Activated naive CD8-positive, alpha-beta T cell treated with anti-CD3 and anti-CD28 coated beads, Interleukin-2, amount 50 U/mL, for 24 hours (primary cell): ENCODE measurements around the gene CHCHD4.
"Not testable (repeated sequence)": the region's sequence is repeated elsewhere in the genome, so short reads cannot be mapped to it uniquely, and the experiment has no call there.

Experiments
- ATAC-seq: fragments of 150-1000 bp; cut with Tn5 transposase; one replicate; pipeline ENCODE4 v1.10.0; 2021
- DNase-seq: peaks from one replicate; pipeline ENCODE4 v3.0.0; 2021
- H3K27ac Mint-ChIP-seq: one replicate; pipeline ENCODE4 v1.8.0; 2021; ENCODE audit warnings: mild to moderate bottlenecking, mixed read lengths
- H3K27me3 Mint-ChIP-seq: one replicate; pipeline ENCODE4 v1.8.0; 2021; ENCODE audit warnings: mixed read lengths
- H3K36me3 Mint-ChIP-seq: one replicate; pipeline ENCODE4 v1.8.0; 2021; ENCODE audit warnings: low read depth, mixed read lengths
- H3K4me1 Mint-ChIP-seq: one replicate; pipeline ENCODE4 v1.8.0; 2021; ENCODE audit warnings: mixed read lengths
- H3K4me3 Mint-ChIP-seq: one replicate; pipeline ENCODE4 v1.8.0; 2021; ENCODE audit warnings: mild to moderate bottlenecking, moderate library complexity, mixed read lengths
- H3K9me3 Mint-ChIP-seq: one replicate; pipeline ENCODE4 v1.8.0; 2021; ENCODE audit warnings: mixed read lengths

The CHCHD4 gene

GRCh38 chr3:14123308-14124222 is 1.1 kb downstream of the CHCHD4 start:
- H3K27me3 Mint-ChIP-seq: no peaks in the 10 kb centered on the region
- peaks cover 64% of the 10 kb centered on the region for H3K4me1 Mint-ChIP-seq
- peaks cover 46% of the 10 kb centered on the region for H3K36me3 Mint-ChIP-seq
- H3K4me3 Mint-ChIP-seq: peak overlapping the region; percentile 94
- DNase-seq (no peak), ATAC-seq (no peak)
- peak overlapping the region; percentile 93 for H3K27ac Mint-ChIP-seq
- H3K9me3 Mint-ChIP-seq: no peaks in the 10 kb centered on the region

- peaks cover 39% of the 10 kb centered on the region for H3K36me3 Mint-ChIP-seq
- H3K27me3 Mint-ChIP-seq: no peaks in the 10 kb centered on the region
- peaks cover 51% of the 10 kb centered on the region for H3K4me1 Mint-ChIP-seq
- peak overlapping the region; percentile 67 for H3K27ac Mint-ChIP-seq
- no peak for ATAC-seq
- H3K4me3 Mint-ChIP-seq: peak overlapping the region; percentile 94
- DNase-seq: no peak
- no peaks in the 10 kb centered on the region for H3K9me3 Mint-ChIP-seq
Observed at GRCh38 chr3:14122301-14122700, 2.4 kb downstream of the CHCHD4 start.

- H3K9me3 Mint-ChIP-seq: no peaks in the 10 kb centered on the region
- peaks cover 39% of the 10 kb centered on the region for H3K36me3 Mint-ChIP-seq
- H3K4me1 Mint-ChIP-seq: peaks cover 48% of the 10 kb centered on the region
- DNase-seq: no peak
- no peaks in the 10 kb centered on the region for H3K27me3 Mint-ChIP-seq
- ATAC-seq: no peak
- no peak overlapping the region for H3K27ac Mint-ChIP-seq
- peak overlapping the region; percentile 94 for H3K4me3 Mint-ChIP-seq
Observed at GRCh38 chr3:14121859-14122258, 2.8 kb downstream of the CHCHD4 start.

- Mint-ChIP-seq H3K36me3 (peaks cover 41% of the 10 kb centered on the region), H3K4me1 (peaks cover 39% of the 10 kb centered on the region)
- DNase-seq, H3K27ac Mint-ChIP-seq, H3K9me3 Mint-ChIP-seq, H3K4me3 Mint-ChIP-seq, H3K27me3 Mint-ChIP-seq, ATAC-seq: not testable (repeated sequence)
Observed at GRCh38 chr3:14120921-14121448, 3.7 kb downstream of the CHCHD4 start.

- ATAC-seq (no peak), DNase-seq (no peak)
- H3K9me3 Mint-ChIP-seq: no peaks in the 10 kb centered on the region
- H3K27ac Mint-ChIP-seq: no peak overlapping the region
- no peaks in the 10 kb centered on the region for H3K27me3 Mint-ChIP-seq
- peaks cover 40% of the 10 kb centered on the region for H3K36me3 Mint-ChIP-seq
- peaks cover 36% of the 10 kb centered on the region for H3K4me1 Mint-ChIP-seq
- no peak overlapping the region for H3K4me3 Mint-ChIP-seq
Observed at GRCh38 chr3:14120111-14120920, 4.4 kb downstream of the CHCHD4 start.

GRCh38 chr3:14119651-14120050 is 5.0 kb downstream of the CHCHD4 start:
- H3K27ac Mint-ChIP-seq: no peak overlapping the region

GRCh38 chr3:14118400-14119381 is 6.0 kb downstream of the CHCHD4 start:
- Mint-ChIP-seq H3K27ac (no peak overlapping the region), H3K36me3 (peaks cover 42% of the 10 kb centered on the region), H3K9me3 (no peaks in the 10 kb centered on the region), H3K4me1 (peaks cover 32% of the 10 kb centered on the region), H3K27me3 (no peaks in the 10 kb centered on the region), H3K4me3 (no peak overlapping the region)
- DNase-seq (no peak), ATAC-seq (no peak)

More at GRCh38 chr3:14119651-14120050, 5.0 kb downstream of the CHCHD4 start:
- no peaks in the 10 kb centered on the region for H3K27me3 Mint-ChIP-seq
- no peaks in the 10 kb centered on the region for H3K9me3 Mint-ChIP-seq
- no peak for ATAC-seq
- H3K36me3 Mint-ChIP-seq: peaks cover 39% of the 10 kb centered on the region
- H3K4me1 Mint-ChIP-seq: peaks cover 34% of the 10 kb centered on the region
- no peak for DNase-seq
- H3K4me3 Mint-ChIP-seq: no peak overlapping the region

- DNase-seq (no peak), ATAC-seq (no peak)
- peaks cover 22% of the 10 kb centered on the region for H3K4me1 Mint-ChIP-seq
- no peak overlapping the region for H3K27ac Mint-ChIP-seq
- no peaks in the 10 kb centered on the region for H3K27me3 Mint-ChIP-seq
- H3K36me3 Mint-ChIP-seq: peaks cover 49% of the 10 kb centered on the region
- no peak overlapping the region for H3K4me3 Mint-ChIP-seq
- H3K9me3 Mint-ChIP-seq: no peaks in the 10 kb centered on the region
Observed at GRCh38 chr3:14117468-14118399, 6.9 kb downstream of the CHCHD4 start.

- no peak for DNase-seq
- Mint-ChIP-seq H3K36me3 (peaks cover 42% of the 10 kb centered on the region), H3K4me3 (no peak overlapping the region), H3K27me3 (no peaks in the 10 kb centered on the region), H3K27ac (no peak overlapping the region), H3K4me1 (no peaks in the 10 kb centered on the region), H3K9me3 (no peaks in the 10 kb centered on the region)
- no peak for ATAC-seq
Observed at GRCh38 chr3:14113965-14114635, 10.6 kb downstream of the CHCHD4 start.

GRCh38 chr3:14110699-14111098 is 14.0 kb downstream of the CHCHD4 start:
- Mint-ChIP-seq H3K4me1 (no peaks in the 10 kb centered on the region), H3K27me3 (no peaks in the 10 kb centered on the region), H3K9me3 (no peaks in the 10 kb centered on the region), H3K27ac (no peak overlapping the region), H3K4me3 (no peak overlapping the region), H3K36me3 (peaks cover 36% of the 10 kb centered on the region)
- ATAC-seq (no peak), DNase-seq (no peak)

- H3K4me3 Mint-ChIP-seq, H3K9me3 Mint-ChIP-seq, H3K4me1 Mint-ChIP-seq, H3K27me3 Mint-ChIP-seq, DNase-seq, H3K27ac Mint-ChIP-seq, ATAC-seq: not testable (repeated sequence)
- H3K36me3 Mint-ChIP-seq: peaks cover 35% of the 10 kb centered on the region
Observed at GRCh38 chr3:14109821-14110220, 14.8 kb downstream of the CHCHD4 start.

GRCh38 chr3:14097616-14098391 is 26.9 kb downstream of the CHCHD4 start:
- no peak overlapping the region for H3K4me3 Mint-ChIP-seq
- H3K27me3 Mint-ChIP-seq: peaks cover 26% of the 10 kb centered on the region
- ATAC-seq (no peak), DNase-seq (no peak)
- no peaks in the 10 kb centered on the region for H3K4me1 Mint-ChIP-seq
- H3K27ac Mint-ChIP-seq: no peak overlapping the region
- no peaks in the 10 kb centered on the region for H3K36me3 Mint-ChIP-seq
- H3K9me3 Mint-ChIP-seq: no peaks in the 10 kb centered on the region
